Thyroid gland (tissue), 4 donors: ENCODE results near the gene ST6GALNAC3. TPM values are rescaled to one million over a fixed set of nuclear protein-coding genes. Genes with fewer than 3 reads are reported as not detected.

Source experiments
- DNase-seq, 2 donors: peaks; one replicate each; pipeline ENCODE4 v3.0.0-alpha.2; 2019
- H3K27ac ChIP-seq, 3 donors: fragments of 200-600 bp; sonication (generic); 1 replicate in 2 of 3; 2 replicates in 1 of 3; pipeline ENCODE4 v1.5.1; 2016 to 2019; ENCODE audit warnings: mild to moderate bottlenecking in 1 of 3, moderate library complexity in 1 of 3
- H3K27me3 ChIP-seq: fragments of 200-600 bp; sonication (generic); one replicate; pipeline ENCODE4 v1.5.1; 2019
- H3K36me3 ChIP-seq, 2 donors: fragments of 200-600 bp; sonication (generic); one replicate each; pipeline ENCODE4 v1.5.1; 2016 to 2019
- H3K4me1 ChIP-seq, 2 donors: fragments of 200-600 bp; sonication (generic); one replicate each; pipeline ENCODE4 v1.5.1; 2017 to 2019
- H3K4me3 ChIP-seq, 3 donors: fragments of 200-600 bp; sonication (generic); replicated peaks in 1 of 3; 1 replicate in 2 of 3; 2 replicates in 1 of 3; pipeline ENCODE4 v1.5.1; 2016; ENCODE audit warnings: mild to moderate bottlenecking in 1 of 3
- H3K9me3 ChIP-seq: fragments of 200-600 bp; sonication (generic); one replicate; pipeline ENCODE4 v1.5.1; 2017
- POLR2A ChIP-seq, 2 donors: fragments of 450-650 bp; IDR thresholded peaks; one replicate each; pipeline ENCODE4 v1.6.1; 2017; ENCODE audit warnings: antibody characterized with exemption in 2 of 2, mild to moderate bottlenecking in 2 of 2, moderate library complexity in 1 of 2
- WGBS, 2 donors: methylation state at CpG; one replicate each; pipeline ENCODE4 v1.1.5; 2017; 5-methylcytosine and 5-hydroxymethylcytosine counted together
- intact Hi-C: fragments of 100-400 bp; cut with DNase I; formaldehyde crosslinking; loops from one replicate; pipeline ENCODE4 v1.15.1; 2023
- total RNA-seq, 4 donors: library from RNA; depleted of rRNA; stranded (reverse); fragments of >200 nt; gene quantifications; one replicate each; pipeline ENCODE4 v1.2.3, GENCODE V29; 2016
- TF ChIP-seq, protein P1 (sequence below), 6 experiments: fragments of 200-600 bp in 3 of 6; fragments of 450-650 bp in 3 of 6; sonication (generic) in 3 of 6; IDR thresholded peaks; one replicate each; pipeline ENCODE4 v1.5.1; 2016 to 2019; ENCODE audit warnings: antibody characterized with exemption in 6 of 6, mild to moderate bottlenecking in 2 of 6, inconsistent platforms in 1 of 6, moderate library complexity in 1 of 6

The ST6GALNAC3 gene
- total RNA-seq, 4 donors from 2014 or later, result 17.4 to 35.6 (median 31.6) TPM

GRCh38 chr1:76620371-76620770, 545.8 kb downstream of the ST6GALNAC3 start:
- H3K9me3 ChIP-seq, result no peaks in the 10 kb centered on the region
- intact Hi-C loops, result no loop called here

GRCh38 chr1:76622774-76623528, 548.4 kb downstream of the ST6GALNAC3 start:
- no peaks in the 10 kb centered on the region for H3K36me3 ChIP-seq
- no peaks in the 10 kb centered on the region for H3K9me3 ChIP-seq
- WGBS, 2 donors, result 87 to 90% methylated on average over 7 of the region's 7 CpGs
- H3K27me3 ChIP-seq, result no peaks in the 10 kb centered on the region
- intact Hi-C loops, result no loop called here
- H3K27ac ChIP-seq, result no peak overlapping the region
- TF ChIP-seq, protein P1, sequence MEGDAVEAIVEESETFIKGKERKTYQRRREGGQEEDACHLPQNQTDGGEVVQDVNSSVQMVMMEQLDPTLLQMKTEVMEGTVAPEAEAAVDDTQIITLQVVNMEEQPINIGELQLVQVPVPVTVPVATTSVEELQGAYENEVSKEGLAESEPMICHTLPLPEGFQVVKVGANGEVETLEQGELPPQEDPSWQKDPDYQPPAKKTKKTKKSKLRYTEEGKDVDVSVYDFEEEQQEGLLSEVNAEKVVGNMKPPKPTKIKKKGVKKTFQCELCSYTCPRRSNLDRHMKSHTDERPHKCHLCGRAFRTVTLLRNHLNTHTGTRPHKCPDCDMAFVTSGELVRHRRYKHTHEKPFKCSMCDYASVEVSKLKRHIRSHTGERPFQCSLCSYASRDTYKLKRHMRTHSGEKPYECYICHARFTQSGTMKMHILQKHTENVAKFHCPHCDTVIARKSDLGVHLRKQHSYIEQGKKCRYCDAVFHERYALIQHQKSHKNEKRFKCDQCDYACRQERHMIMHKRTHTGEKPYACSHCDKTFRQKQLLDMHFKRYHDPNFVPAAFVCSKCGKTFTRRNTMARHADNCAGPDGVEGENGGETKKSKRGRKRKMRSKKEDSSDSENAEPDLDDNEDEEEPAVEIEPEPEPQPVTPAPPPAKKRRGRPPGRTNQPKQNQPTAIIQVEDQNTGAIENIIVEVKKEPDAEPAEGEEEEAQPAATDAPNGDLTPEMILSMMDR (IDR thresholded peaks at IDR 0.05), result no peak
- no peak for TF ChIP-seq POLR2A (IDR thresholded peaks at IDR 0.05)
- H3K4me1 ChIP-seq, result no peaks in the 10 kb centered on the region
- DNase-seq, result no peak
- no peak overlapping the region for H3K4me3 ChIP-seq

More at GRCh38 chr1:76620371-76620770, 545.8 kb downstream of the ST6GALNAC3 start:
- Histone ChIP-seq H3K36me3 (no peaks in the 10 kb centered on the region), H3K27me3 (no peaks in the 10 kb centered on the region), H3K4me3 (no peak overlapping the region), H3K4me1 (no peaks in the 10 kb centered on the region), H3K27ac (no peak overlapping the region)
- 94% methylated on average over 4 of the region's 4 CpGs for WGBS, 2 donors
- no peak for DNase-seq
- TF ChIP-seq, protein P1 (IDR thresholded peaks at IDR 0.05), result no peak
- TF ChIP-seq POLR2A (IDR thresholded peaks at IDR 0.05), result no peak

DNA sequence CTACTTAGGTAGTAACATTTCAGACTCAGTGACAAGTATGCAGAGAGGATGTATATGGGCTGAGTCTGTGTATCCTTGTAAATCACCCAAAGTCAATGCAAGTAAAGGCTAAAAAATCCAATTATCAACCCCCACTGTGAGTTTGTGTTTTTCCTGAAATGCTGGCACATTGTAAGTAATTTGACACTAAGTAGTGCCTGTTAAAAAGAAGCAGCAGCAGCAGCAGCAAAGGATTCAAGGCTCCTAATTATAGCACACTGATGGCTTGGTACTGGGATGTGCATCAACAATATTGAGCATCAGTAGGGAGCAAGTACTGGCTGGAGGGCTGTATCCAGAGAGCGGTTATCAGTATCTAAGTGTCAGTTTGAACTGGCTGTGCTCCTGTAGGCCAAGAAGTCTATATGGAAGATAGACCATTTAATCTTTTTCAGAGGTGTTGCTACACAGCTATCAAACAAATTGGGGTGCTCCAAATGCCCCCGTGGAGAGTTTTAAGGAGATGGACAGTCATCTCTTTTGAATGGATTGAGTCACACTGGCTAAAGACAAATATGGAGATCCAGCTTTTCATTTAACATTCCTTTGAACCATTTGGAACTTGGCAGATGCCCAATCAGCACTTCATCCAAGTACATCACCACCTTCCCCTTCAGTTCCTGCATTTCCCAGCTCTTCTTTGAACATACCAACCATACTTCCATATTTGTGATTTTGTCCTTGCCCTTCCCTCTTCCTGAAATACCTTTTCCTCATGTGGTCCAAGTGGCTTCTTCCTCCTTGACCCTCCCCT, 551.5 kb downstream of the ST6GALNAC3 start:
- WGBS, 2 donors, result 88 to 92% methylated on average over 2 of the region's 2 CpGs
- H3K27ac ChIP-seq, result no peak overlapping the region
- intact Hi-C loops, result no loop called here
- DNase-seq, result no peak
- H3K4me1 ChIP-seq, result no peaks in the 10 kb centered on the region
- H3K27me3 ChIP-seq, result no peaks in the 10 kb centered on the region
- no peak for TF ChIP-seq POLR2A (IDR thresholded peaks at IDR 0.05)
- TF ChIP-seq, protein P1 (IDR thresholded peaks at IDR 0.05), result no peak
- H3K4me3 ChIP-seq, result no peak overlapping the region
- H3K36me3 ChIP-seq, result no peaks in the 10 kb centered on the region
- H3K9me3 ChIP-seq, result no peaks in the 10 kb centered on the region

DNA sequence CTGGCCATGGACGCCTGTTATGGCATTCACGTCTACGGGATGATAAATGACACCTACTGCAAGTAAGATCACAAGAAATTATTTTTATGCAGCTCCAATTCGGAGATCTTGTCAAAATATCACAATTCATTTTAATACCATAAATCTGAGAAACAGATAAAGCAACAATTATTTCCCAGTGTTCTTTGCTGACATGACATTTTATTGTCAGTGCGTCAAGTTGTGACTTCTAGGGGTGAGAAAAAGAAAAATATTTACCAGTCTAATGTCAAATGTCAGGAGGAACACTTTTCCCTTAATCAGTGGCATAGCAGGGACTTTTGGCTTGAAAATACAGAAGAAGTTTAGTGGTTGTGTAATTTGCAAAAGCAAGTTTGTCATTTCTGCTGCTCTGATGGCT, 553.0 kb downstream of the ST6GALNAC3 start:
- WGBS, 2 donors, result 94% methylated on average over 5 of the region's 5 CpGs
- Histone ChIP-seq H3K4me3 (no peak overlapping the region), H3K27me3 (no peaks in the 10 kb centered on the region), H3K4me1 (no peaks in the 10 kb centered on the region), H3K36me3 (no peaks in the 10 kb centered on the region), H3K27ac (no peak overlapping the region), H3K9me3 (no peaks in the 10 kb centered on the region)
- intact Hi-C loops, result no loop called here
- TF ChIP-seq, protein P1 (IDR thresholded peaks at IDR 0.05), result no peak
- TF ChIP-seq POLR2A (IDR thresholded peaks at IDR 0.05), result no peak
- no peak for DNase-seq

DNA sequence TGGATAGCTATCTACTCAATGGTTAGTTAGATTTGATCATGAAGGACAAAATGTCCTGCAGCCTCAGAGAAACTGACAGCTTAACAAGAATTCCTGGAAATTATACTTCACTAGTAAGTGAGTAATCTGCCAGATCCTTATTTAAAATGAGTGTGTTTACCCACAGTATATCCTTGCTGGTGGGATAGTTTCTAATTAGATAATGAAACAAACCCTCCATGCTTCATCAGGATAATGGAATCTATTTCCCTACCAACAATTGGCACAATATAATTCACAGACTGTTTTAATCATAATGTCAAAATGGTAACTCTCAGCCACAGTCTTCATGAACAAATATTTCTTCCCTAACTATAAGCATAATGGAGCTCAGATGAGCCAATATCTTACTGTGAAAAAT, 553.4 kb downstream of the ST6GALNAC3 start:
- Histone ChIP-seq H3K9me3 (no peaks in the 10 kb centered on the region), H3K27ac (no peak overlapping the region), H3K4me3 (no peak overlapping the region), H3K36me3 (no peaks in the 10 kb centered on the region), H3K4me1 (no peaks in the 10 kb centered on the region), H3K27me3 (no peaks in the 10 kb centered on the region)
- no peak for DNase-seq
- intact Hi-C loops, result no loop called here
- TF ChIP-seq, protein P1 (IDR thresholded peaks at IDR 0.05), result no peak
- no peak for TF ChIP-seq POLR2A (IDR thresholded peaks at IDR 0.05)
